ENCODE data around the gene NRP1.

The NRP1 gene

DNA sequence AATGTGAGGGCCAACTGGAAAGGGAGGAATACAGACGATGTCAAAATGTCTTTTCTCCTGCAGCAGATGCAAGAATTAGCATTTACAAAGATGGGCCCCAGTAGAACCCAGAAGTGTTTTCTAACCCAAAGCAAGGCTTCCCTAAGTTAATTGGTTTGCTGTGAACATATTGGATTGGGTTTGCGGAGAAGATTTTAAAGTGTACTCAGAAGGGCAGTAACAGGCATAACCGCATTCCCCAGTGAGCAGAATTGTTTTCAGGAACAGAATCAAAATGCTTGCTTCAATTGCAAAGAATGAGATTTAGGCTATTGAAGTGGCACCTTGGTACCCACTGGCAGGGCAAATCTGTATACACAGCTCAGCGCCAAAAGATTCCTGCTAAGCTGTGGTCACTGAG, 78.0 kb downstream of the NRP1 start:
- DNase-seq, result no peak

DNA sequence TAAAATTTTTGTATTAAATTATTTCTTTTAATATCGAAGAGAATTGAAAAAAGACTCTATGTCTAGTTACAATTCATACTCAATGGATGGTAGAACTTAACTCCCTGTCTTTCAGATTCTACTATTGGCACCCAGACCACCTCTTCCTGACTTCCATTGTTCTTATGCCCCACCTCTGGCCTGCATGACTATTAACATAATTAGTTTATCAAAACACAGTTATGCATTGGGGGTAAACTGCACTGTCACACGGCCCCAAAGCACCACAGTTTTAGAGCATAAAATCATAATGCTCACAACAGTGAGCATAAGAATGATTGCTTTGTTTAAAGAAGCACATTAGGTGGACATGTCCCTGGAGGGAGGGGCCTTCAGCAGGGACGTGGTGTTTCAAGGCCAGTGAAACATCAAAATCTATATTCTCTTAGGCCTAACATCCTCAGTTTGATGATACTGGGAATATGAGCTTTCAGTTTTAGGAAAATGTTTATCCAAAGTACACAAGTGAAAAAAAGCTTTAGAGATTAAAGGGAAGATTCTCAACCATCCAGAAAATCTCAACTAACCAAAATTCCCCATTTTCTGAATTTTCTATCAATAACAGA, 79.8 kb downstream of the NRP1 start:
- DNase-seq, result no peak

DNA sequence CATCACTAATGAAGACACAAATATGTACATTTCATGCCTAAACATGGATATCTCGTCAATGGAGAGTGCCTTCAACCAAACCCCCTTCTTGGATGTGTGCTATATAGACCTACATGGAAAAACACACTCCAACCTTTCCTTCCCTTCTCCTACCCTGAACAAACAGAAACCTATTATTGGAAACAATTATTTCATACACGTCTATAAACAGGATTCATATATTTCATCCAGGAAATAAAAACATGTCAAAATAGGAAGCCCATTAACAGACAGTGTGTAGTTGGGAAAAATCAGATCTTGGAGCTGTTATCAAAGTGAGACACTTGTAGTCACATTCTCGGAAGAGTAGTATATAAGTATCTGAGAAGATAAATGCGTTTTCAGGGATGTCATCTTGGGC, 81.1 kb downstream of the NRP1 start:
- no peak for DNase-seq

DNA sequence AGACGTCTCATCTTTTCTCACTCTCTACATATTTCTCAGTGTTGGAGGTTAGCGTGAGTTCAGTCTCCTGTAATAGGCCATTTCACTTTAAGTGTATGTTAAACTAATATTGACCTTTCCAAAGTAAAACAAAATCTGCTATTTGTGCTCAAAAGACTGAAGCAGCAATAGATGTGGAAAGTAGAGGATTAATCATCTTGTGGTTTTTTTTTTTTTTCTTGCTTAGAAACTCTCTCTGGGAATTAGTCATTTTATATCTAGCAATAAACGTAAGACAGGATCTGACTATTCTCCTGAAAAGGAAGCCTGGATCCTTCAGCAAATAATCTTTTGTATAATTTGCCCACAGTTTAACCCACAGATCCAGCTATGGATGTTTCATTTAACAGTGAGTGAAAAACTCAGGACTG, 81.7 kb downstream of the NRP1 start:
- peak; percentile 86 for DNase-seq

DNA sequence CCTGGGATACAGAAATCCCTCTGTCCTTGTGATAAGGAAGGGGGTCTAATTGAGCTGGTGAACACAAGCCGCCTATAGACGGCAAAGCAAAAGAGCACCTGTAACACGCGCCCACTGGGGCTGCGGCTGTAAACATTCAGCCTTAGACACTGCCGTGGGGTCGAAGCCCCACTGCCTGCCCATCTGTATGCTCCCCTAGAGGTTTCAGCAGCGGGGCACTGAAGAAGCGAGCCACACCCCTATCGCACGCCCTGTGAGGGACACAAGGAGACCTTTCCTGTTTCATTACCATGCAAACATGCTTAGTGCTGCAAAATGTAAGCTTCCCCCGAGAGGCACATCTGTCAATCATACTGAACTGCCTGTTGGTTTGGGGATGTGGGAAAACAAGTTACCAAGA, 82.1 kb downstream of the NRP1 start:
- DNase-seq, result no peak

DNA sequence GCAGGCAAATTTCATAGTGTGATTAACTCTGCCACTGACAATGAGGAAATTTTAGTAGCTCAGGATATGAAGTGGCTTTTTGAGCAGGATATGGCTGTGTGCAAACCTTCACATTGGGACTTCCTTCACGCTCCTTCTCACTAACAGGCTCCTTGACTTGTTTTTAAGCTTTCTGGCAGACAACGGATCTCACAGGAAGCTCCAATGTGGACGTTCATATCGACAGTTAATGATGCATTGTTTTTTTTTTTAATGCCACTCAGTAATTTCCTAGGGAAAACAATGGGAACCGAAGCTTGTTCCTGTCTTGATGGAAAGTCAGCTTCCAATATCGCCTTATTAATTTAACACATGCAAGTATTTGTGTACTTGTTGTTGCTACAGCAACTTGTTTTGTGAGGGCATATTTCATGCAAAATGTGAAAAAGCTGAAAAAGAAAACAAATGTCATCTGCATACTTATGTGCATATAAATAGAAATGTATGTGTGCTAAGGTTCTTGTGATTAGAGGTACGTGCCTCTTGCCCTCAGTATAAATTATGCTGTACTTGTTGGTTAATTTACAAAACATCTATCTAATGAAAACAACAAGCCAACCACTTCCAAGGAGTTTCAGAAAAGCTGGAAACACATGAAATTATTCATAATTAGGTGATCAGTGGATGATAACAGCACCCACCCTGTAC, 84.7 kb downstream of the NRP1 start:
- DNase-seq, result no peak

DNA sequence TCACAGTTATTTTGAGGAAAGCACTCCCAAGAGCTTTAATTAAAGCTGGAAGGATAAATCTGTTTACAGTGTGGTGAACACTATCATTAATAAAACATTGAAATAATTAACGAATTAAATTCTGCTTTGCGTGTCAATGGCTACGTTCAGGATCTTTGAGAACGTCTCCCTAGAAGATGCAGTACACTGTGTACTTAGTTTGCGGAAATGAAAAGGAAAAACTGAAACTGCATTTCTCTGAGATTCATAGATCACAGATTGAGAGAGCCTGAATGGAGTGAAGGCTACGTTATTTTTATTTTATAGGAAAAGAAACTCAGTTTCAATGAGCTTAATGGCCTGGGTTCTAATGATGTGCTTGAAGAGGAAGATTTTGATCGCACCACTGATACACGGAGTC, 85.3 kb downstream of the NRP1 start:
- DNase-seq, result no peak

DNA sequence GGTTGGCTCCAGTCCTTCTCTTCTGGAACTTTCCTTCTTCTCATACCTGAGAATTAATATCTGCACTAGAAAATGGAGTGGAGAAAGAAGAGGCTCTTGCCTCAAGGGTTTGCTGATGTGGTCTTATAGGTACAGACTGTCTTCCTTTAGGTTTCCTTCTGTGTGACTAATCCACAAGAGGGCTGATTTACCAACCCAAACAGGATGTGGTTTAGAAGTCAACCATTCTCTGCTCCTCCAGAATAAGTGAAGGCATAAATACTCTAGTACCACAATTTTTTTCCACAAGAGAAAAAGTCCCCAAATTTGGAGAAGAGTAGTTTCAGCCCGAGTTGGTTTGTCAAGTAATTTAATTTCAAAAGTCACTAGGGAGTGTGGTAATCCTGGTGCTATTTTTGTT, 85.8 kb downstream of the NRP1 start:
- peak; percentile 93 for DNase-seq

DNA sequence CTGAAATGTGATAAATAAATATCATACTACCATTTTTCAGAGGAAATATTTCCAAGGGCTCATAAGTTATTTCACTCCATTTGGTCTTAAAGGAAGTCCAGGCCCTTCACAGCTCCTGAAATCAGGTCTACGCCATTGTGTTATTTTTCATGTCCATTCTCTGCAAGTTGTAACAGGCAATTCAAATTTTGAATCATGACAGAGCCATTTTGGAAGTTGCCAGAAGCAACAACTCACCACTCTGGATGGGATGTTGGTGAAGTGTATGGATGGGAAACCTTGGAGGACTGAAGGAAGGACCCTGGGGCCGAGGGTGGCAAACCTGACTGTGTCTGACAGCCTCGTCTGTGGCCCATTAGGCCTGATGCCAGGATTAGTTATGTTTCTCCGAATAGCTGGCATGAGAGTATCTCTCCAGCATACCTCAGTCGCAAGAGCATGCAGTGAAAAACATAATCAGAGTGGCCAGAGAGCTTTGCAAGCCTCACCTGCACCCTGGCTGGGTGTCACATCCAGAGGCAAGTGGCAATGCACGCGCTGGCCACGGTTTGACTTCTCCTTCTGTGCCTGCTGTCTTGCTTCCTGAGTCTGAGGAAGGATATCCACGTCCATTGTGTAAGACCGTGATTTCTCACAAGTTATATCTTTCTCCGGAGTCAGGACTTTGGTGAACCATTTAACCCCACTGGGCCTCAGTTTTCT, 87.1 kb downstream of the NRP1 start:
- DNase-seq, result no peak

DNA sequence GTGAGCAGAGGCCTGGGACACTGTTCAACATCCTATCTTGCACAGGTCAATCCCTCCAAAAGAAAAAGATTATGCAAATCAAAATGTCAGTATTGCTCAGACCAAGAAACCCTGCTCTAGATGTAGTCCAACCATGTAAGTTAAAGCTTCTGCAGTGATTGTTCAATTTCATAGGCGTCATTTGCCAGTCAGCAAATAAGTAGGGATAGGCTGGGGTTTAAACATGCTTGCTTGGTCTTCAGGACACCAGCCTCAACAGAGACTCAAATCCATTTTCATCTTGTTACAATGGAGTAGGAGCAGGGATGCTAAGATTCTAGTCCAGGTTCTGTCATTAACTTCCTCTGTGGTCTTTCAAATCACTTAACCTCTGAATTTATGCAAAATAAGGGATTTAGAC, 89.1 kb downstream of the NRP1 start:
- DNase-seq, result no peak

DNA sequence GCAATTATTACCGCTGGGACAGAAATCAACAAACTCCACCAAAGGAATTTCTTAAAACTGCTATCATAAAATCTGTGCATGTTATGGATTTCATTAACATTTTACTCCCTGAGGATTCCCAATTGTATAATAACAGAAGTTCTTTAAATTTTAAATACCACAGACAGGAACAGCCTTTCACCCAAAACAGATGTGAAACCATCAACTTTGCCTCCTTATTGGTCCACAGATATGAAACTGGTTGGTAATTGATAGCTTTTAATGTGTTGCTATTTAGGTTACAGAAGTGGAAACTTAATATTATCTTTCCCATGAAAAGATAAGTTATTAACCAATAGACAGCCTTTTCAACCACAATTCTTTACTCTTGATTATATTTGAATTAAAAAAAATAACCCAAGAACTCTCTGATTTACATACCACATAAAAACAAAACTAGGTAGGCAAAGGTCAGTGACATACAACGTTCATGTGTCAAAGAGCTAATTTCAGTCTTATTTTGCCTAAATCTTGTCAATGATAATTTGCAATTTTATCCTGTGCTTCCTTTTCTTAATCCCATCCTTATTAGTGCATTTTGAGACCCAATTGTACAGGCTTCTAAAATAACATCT, 90.0 kb downstream of the NRP1 start:
- no peak for DNase-seq

DNA sequence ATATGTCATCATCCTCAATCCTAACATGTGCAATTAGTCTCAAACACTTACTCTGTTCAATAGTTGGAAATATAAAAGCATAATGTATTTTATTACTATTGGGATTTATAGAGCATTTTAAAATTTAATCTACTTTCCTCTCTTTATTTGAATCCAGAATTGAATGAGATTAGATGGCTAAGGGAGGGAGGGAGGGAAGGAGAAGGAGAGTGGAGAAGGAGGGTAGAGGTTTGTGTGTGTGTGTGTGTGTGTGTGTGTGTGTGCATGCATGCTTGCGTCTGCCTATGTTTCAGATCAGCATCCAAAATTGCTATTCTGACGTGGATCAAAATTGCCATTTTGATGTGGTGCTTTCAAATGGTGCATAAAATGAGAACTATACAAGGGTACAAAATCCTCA, 90.8 kb downstream of the NRP1 start:
- DNase-seq, result no peak

DNA sequence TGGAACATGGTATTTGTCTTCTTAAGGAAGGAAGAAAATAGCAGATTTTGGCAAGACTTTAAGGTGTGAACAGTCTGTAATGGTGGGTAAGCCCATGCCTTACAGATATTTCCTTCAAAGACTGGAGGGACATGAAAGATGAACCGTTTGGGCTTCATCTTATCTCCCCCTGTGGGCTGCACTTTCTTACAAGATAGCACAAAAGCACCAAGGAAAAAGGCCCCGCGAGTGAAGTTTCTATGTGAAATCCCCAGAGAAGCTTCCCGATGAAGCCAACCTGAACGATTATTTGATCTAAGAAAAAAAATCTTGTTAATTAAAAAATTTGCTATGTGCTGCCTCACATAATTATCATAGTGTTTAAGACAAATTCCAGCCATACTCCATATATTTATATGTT, 91.5 kb downstream of the NRP1 start:
- no peak for DNase-seq

DNA sequence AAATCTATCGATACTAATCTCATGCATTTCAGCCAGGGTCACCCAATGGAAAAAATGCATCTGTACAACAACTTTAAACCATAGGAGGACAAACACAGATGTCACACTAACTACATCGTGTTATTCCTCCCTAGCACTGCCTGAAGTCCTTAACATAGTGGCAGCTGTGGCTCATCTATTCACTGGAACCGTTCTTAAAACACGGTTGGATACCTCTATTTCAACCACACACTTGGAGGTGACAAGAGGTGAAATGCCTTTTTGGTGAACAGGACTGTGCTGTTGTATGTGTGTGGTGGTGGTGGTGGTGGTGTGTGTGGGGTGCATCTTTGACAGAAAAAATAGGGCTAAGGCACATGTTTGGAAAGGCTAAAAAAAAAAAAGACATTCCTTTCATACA, 93.1 kb downstream of the NRP1 start:
- DNase-seq, result peak; percentile 26

DNA sequence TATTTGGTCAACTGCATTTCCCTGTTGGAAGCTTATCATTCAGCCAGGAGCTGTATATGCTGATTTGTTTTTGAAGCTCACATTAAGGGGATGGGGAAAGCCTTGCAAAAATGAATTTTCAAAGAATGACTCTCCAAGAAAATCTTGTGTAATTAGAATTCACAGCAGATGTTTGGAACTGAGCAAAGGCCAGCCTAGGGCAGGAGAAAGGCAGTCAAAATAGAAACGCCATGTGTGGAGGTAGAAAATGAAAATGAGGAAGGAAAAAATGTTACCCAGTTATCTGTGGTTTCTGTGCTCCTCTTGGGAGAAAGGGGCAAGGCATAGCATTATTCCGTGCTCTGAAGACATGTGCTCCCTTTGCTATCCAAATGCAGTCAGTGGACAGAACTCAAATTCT, 93.5 kb downstream of the NRP1 start:
- peak; percentile 39 for DNase-seq

DNA sequence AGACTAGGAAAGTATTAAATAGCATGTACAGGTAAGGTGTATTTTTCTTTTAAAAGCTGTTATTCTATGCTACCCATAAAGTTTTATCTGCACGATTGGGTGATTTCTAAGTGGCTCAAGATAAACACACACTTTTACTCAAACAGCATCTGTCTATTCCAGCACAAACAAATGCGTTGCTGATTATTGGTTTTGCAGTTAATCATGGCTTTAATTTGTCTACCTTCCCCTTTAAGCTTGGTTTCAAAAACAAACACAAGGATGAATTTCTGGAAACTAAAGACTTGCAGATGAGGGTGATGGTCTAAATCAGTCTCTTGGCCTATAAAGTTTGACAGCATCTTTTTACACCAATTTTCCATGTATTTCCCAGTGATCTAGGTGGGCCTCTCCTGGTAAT, 94.2 kb downstream of the NRP1 start:
- no peak for DNase-seq

DNA sequence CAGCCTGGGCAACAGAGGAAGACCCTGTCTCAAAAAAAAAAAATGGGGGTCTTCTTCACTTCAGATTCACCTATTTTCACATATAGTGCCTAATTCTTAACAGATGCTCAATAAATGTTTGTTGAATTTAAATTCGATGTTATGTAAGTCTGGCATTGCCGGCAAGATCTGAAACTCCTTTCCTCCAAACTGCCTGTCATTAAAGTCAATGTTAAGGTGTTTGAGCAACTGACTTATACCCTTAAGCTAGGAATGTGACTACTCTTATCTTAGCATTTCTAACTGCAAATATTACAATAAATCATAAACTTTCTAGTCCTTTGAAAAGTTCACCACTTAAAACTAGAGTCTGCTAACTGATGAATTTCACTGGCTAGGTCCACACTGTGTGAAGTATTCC, 95.2 kb downstream of the NRP1 start:
- no peak for DNase-seq

DNA sequence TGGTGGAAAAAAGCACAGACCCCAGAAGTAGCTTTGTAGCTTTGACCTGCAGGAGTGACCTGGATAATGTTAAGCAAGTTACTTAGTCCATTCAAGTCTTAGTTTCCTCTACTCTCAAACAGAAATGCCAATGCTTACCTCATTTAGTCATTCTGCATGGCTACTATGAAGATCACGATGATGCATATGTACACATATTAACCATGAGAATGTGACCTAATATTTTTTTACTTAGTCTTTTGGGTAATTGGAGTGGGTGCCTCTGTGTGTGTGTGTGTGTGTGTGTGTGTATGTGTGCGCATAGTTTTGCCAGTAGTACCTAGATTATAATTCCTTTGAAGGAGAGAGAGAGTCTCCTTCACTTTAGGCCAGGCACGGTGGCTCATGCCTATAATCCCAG, 95.8 kb downstream of the NRP1 start:
- DNase-seq, result peak; percentile 94

DNA sequence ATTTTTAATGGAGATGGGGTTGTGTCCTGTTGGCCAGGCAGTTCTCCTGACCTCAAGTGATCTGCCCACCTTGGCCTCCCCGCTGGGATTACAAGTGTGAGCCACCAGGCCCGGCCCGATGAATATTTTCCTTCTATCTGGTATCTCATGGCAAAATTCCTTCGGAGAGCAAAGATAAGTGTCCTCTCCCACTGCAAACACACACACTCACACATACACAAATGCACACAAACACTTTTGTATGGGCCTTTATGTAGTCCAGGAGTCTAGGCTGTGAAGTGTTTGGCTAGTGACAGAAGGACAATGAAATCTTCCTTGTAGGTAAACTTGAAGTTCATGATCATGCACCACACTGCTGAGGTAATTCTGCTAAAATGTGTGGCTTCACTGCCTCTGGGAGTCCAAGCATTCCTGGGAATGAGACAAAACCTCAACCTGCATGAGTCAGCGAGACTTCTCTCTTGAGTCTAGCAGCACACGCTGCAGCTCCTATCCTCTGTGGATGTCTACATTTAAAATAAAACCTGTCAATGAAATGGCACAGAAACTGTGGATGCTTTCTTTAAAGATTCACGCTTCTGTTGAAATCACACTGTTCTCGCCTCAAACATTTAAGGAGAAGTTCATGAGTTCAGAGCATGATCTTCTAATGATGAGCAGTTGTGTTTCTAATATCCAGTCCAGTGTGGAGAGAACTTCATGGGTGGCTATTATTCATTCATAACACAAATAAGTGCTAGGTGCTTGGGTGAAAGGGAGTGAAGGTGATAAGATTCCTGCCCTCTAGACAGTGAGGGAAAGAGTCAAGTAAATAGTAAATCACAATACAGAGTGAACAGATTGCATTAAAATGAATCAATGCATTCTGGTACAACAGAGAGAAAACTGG, 96.5 kb downstream of the NRP1 start:
- DNase-seq, result peak; percentile 94

DNA sequence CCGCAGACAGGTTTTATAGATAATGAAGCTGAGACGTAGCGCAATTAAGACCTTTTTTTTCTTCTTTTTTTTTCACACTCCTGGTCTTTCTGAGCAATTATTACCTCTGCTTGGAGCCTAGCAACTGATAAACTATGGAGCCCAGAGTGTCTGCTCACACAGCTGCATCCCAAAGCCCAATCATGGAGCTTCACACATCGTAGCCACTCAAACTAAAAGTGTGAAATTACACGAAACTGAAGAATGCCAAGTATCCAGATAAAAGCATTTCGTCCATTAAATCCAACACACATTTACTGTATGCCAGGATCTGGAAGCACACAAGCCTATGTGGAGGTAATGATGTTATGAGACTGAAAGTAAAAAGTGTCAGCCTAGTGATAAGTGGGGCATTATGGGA, 97.6 kb downstream of the NRP1 start:
- DNase-seq, result no peak

DNA sequence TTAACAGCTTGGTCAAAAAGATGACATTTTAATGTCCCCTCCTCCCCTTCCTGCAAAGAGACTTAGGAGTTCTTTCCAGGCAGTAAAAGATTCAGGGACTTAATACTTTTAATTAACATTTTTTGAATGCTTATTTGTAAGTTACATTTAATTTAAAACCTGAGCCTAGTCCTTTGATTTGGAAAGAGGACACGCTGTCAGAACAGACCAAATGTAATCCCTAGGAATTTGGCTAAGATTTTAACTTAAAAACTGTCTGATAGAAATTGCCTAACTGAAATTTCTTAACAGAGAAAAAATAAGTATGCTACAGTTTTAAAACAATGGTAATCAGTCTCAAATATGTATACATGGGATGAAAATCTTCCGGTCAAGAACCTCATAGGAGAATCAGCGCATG, 98.5 kb downstream of the NRP1 start:
- DNase-seq, result no peak

DNA sequence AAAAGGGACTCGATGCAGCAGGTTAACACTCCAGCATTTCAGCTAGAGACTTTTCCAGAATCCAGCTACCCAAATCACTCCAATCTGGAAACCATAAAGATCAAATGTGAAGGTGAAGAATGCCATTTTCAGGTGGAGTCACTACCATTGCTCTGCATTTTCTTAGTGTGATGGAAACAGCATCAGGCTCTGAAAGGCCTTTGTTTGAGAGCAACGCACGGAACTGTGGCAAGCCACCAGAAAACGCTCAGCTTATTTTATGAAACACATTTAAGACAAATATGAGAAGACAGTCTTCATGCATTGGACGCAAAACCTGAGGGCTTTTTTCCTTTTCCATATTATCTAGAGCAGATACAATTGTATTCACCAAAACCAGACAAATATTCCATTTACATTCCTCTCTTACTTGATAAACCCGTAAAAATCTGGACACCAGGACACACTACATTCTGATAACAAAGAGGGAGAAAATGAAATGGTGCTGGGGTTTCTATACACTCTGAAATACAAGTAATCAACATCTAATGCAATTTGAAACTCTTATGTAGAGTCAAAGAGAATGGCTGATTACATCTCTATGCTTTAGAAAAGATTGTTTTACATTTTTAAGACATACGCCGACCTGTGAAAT, 99.1 kb downstream of the NRP1 start:
- no peak for DNase-seq

DNA sequence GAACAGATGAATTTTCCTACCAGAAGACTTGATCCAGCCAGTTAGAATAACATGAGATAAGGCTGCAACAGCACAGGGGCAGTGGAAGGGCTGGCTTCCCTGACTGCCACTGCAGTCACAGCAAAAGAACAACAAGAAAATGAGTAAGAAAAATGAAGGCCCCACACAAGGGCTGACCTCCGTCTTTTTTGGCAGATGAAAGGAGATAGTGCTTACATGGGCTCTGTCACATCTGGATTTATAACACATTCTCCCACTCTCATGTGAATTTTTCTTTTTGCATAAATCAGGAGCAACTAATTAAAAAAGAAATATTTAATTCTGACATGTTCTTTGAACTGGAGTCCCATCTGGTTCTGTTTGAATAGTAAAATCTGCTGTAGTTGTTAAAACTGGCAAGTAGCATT, 99.6 kb downstream of the NRP1 start:
- no peak for DNase-seq

All from HCEC 1CT (cell line).